ENCODE data around the gene HPSE. TPM values are rescaled to one million over a fixed set of nuclear protein-coding genes. Genes with fewer than 3 reads are reported as not detected.

Gene HPSE
- total RNA-seq, 2 donors from 2014 or later: 1.4 to 6.1 TPM

GRCh38 chr4:83315341-83315870 lies 19.2 kb downstream of the HPSE start:
- Histone ChIP-seq H3K4me3 (no peak overlapping the region), H3K4me1 (ENCODE audit: control insufficient read depth in 1 of 2, low read depth in 2 of 2) (no peaks in the 10 kb centered on the region), H3K27ac (no peak overlapping the region), H3K9me3 (no peaks in the 10 kb centered on the region), H3K27me3 (replicated peaks; ENCODE audit: insufficient read depth) (no peaks in the 10 kb centered on the region), H3K36me3 (no peaks in the 10 kb centered on the region)
- TF ChIP-seq CTCF (IDR thresholded peaks at IDR 0.05): no peak
- ATAC-seq (ENCODE audit: insufficient number of reproducible peaks, low FRiP score, low read depth) (no peak), DNase-seq (ENCODE audit: low spot score) (no peak)

- Histone ChIP-seq H3K36me3 (no peaks in the 10 kb centered on the region), H3K27ac (no peak overlapping the region), H3K4me3 (no peak overlapping the region), H3K9me3 (no peaks in the 10 kb centered on the region), H3K27me3 (replicated peaks; ENCODE audit: insufficient read depth) (no peaks in the 10 kb centered on the region), H3K4me1 (ENCODE audit: control insufficient read depth in 1 of 2, low read depth in 2 of 2) (no peaks in the 10 kb centered on the region)
- ATAC-seq (ENCODE audit: insufficient number of reproducible peaks, low FRiP score, low read depth) (no peak), DNase-seq (ENCODE audit: low spot score) (no peak)
- no peak for TF ChIP-seq CTCF (IDR thresholded peaks at IDR 0.05)
Measured at GRCh38 chr4:83308672-83309071, 26.0 kb downstream of the HPSE start.

GRCh38 chr4:83307920-83308319 lies 26.7 kb downstream of the HPSE start:
- ATAC-seq (ENCODE audit: insufficient number of reproducible peaks, low FRiP score, low read depth): no peak
- no peaks in the 10 kb centered on the region for H3K9me3 ChIP-seq

GRCh38 chr4:83305187-83305586 lies 29.5 kb downstream of the HPSE start:
- Histone ChIP-seq H3K9me3 (no peaks in the 10 kb centered on the region), H3K4me1 (ENCODE audit: control insufficient read depth in 1 of 2, low read depth in 2 of 2) (no peaks in the 10 kb centered on the region), H3K27ac (no peak overlapping the region), H3K36me3 (no peaks in the 10 kb centered on the region), H3K4me3 (no peak overlapping the region), H3K27me3 (replicated peaks; ENCODE audit: insufficient read depth) (no peaks in the 10 kb centered on the region)
- DNase-seq (ENCODE audit: low spot score) (no peak), ATAC-seq (ENCODE audit: insufficient number of reproducible peaks, low FRiP score, low read depth) (no peak)
- TF ChIP-seq CTCF (IDR thresholded peaks at IDR 0.05): no peak

More at GRCh38 chr4:83307920-83308319, 26.7 kb downstream of the HPSE start:
- no peak for DNase-seq (ENCODE audit: low spot score)
- Histone ChIP-seq H3K36me3 (no peaks in the 10 kb centered on the region), H3K4me1 (ENCODE audit: control insufficient read depth in 1 of 2, low read depth in 2 of 2) (no peaks in the 10 kb centered on the region), H3K4me3 (no peak overlapping the region), H3K27ac (no peak overlapping the region), H3K27me3 (replicated peaks; ENCODE audit: insufficient read depth) (no peaks in the 10 kb centered on the region)
- TF ChIP-seq CTCF (IDR thresholded peaks at IDR 0.05): no peak

- H3K36me3 ChIP-seq: no peaks in the 10 kb centered on the region
- H3K9me3 ChIP-seq: no peaks in the 10 kb centered on the region
- H3K27me3 ChIP-seq (replicated peaks; ENCODE audit: insufficient read depth): no peaks in the 10 kb centered on the region
- no peak for ATAC-seq (ENCODE audit: insufficient number of reproducible peaks, low FRiP score, low read depth)
- H3K4me3 ChIP-seq: no peak overlapping the region
- no peak overlapping the region for H3K27ac ChIP-seq
- no peak for TF ChIP-seq CTCF (IDR thresholded peaks at IDR 0.05)
- no peak for DNase-seq (ENCODE audit: low spot score)
- H3K4me1 ChIP-seq (ENCODE audit: control insufficient read depth in 1 of 2, low read depth in 2 of 2): no peaks in the 10 kb centered on the region
Measured at GRCh38 chr4:83297548-83298260, 36.9 kb downstream of the HPSE start.

Measured in thoracic aorta (tissue), 2 donors.